Fibroblast of skin of left biceps (primary cell): Measurements from ENCODE around the gene FNIP2.

ENCODE experiments used
- DNase-seq, 2 experiments: peaks; one replicate each; pipeline ENCODE4 v3.0.0-alpha.2; 2013; ENCODE audit warnings: low read depth in 2 of 2

Gene FNIP2

GRCh38 chr4:158837527-158838141 lies 68.8 kb downstream of the FNIP2 start:
- DNase-seq: no peak

GRCh38 chr4:158840131-158840530 lies 71.3 kb downstream of the FNIP2 start:
- DNase-seq: no peak

GRCh38 chr4:158841540-158841939 lies 72.7 kb downstream of the FNIP2 start:
- DNase-seq: no peak

- no peak for DNase-seq
Measured at GRCh38 chr4:158845311-158846041, 76.7 kb downstream of the FNIP2 start.

GRCh38 chr4:158847535-158847934 lies 78.7 kb downstream of the FNIP2 start:
- no peak for DNase-seq

GRCh38 chr4:158849681-158850080 lies 80.9 kb downstream of the FNIP2 start:
- DNase-seq: no peak

GRCh38 chr4:158850371-158850770 lies 81.5 kb downstream of the FNIP2 start:
- DNase-seq: no peak

GRCh38 chr4:158850800-158851644 lies 82.2 kb downstream of the FNIP2 start:
- no peak for DNase-seq

- no peak for DNase-seq
Measured at GRCh38 chr4:158854236-158854635, 85.4 kb downstream of the FNIP2 start.

GRCh38 chr4:158856852-158857251 lies 88.0 kb downstream of the FNIP2 start:
- DNase-seq: peak; percentile 8 to 26

GRCh38 chr4:158857951-158858350 lies 89.1 kb downstream of the FNIP2 start:
- no peak for DNase-seq

- no peak for DNase-seq
Measured at GRCh38 chr4:158858410-158859199, 89.8 kb downstream of the FNIP2 start.

- no peak for DNase-seq
Measured at GRCh38 chr4:158859661-158860060, 90.8 kb downstream of the FNIP2 start.

GRCh38 chr4:158860856-158861255 lies 92.0 kb downstream of the FNIP2 start:
- DNase-seq: no peak

- no peak for DNase-seq
Measured at GRCh38 chr4:158861281-158861680, 92.5 kb downstream of the FNIP2 start.

GRCh38 chr4:158861766-158862165 lies 92.9 kb downstream of the FNIP2 start:
- no peak for DNase-seq

GRCh38 chr4:158863296-158863695 lies 94.5 kb downstream of the FNIP2 start:
- DNase-seq: no peak

GRCh38 chr4:158865520-158866177 lies 96.8 kb downstream of the FNIP2 start:
- no peak for DNase-seq

GRCh38 chr4:158869001-158869400 lies 100.2 kb downstream of the FNIP2 start:
- no peak for DNase-seq

GRCh38 chr4:158869761-158870160 lies 100.9 kb downstream of the FNIP2 start:
- no peak for DNase-seq

GRCh38 chr4:158870282-158870625 lies 101.4 kb downstream of the FNIP2 start:
- DNase-seq: no peak
